NCI-H526 treated with DMSO at 0.1 percent for 48 hours (cell line): ENCODE measurements around the gene BTD.

Source experiments
- DNase-seq: peaks from one replicate; lab custom pipeline; 2025; lab: John Stamatoyannopoulos, UW

BTD gene

GRCh38 chr3:15665510-15666150, 64.1 kb downstream of the BTD start:
- DNase-seq, result no peak

- DNase-seq, result no peak
Observed at GRCh38 chr3:15666277-15666676, 64.7 kb downstream of the BTD start.

GRCh38 chr3:15667484-15667883, 65.9 kb downstream of the BTD start:
- DNase-seq, result no peak

- no peak for DNase-seq
Observed at GRCh38 chr3:15673536-15673935, 72.0 kb downstream of the BTD start.

- no peak for DNase-seq
Observed at GRCh38 chr3:15676259-15676658, 74.7 kb downstream of the BTD start.

GRCh38 chr3:15679306-15679705, 77.8 kb downstream of the BTD start:
- no peak for DNase-seq

GRCh38 chr3:15681668-15682067, 80.1 kb downstream of the BTD start:
- DNase-seq, result no peak

GRCh38 chr3:15682561-15683185, 81.1 kb downstream of the BTD start:
- DNase-seq, result no peak

GRCh38 chr3:15683253-15683652, 81.7 kb downstream of the BTD start:
- no peak for DNase-seq

GRCh38 chr3:15685927-15686326, 84.4 kb downstream of the BTD start:
- DNase-seq, result no peak

GRCh38 chr3:15690230-15690629, 88.7 kb downstream of the BTD start:
- no peak for DNase-seq

- no peak for DNase-seq
Observed at GRCh38 chr3:15690748-15691147, 89.2 kb downstream of the BTD start.

- no peak for DNase-seq
Observed at GRCh38 chr3:15693355-15693754, 91.8 kb downstream of the BTD start.

- no peak for DNase-seq
Observed at GRCh38 chr3:15694628-15695027, 93.1 kb downstream of the BTD start.
